GM04504 (cell line): Measurements from ENCODE around the gene GJD2.

Experiments used
- DNase-seq: peaks from one replicate; pipeline ENCODE4 v3.0.0-alpha.2; 2012; ENCODE audit warnings: low read depth

GJD2 gene

GRCh38 chr15:34754674-34755418 is at the start of gene GJD2:
Gene GJD2, minus strand, starts transcription at chr15:34754998. Its CDS starts 510 bp downstream, at chr15:34754488.
- DNase-seq = no peak

GRCh38 chr15:34804113-34804512 is 49.3 kb upstream of the GJD2 start:
- DNase-seq = no peak

GRCh38 chr15:34802803-34803750 is 48.3 kb upstream of the GJD2 start:
- DNase-seq = no peak

- no peak for DNase-seq
Measured at GRCh38 chr15:34802371-34802770, 47.6 kb upstream of the GJD2 start.

GRCh38 chr15:34799149-34800101 is 44.6 kb upstream of the GJD2 start:
- no peak for DNase-seq

GRCh38 chr15:34796847-34797435 is 42.1 kb upstream of the GJD2 start:
- DNase-seq = no peak

- DNase-seq = no peak
Measured at GRCh38 chr15:34795267-34796081, 40.7 kb upstream of the GJD2 start, which contains the start of gene ACTC1. Gene ACTC1, minus strand, starts transcription at chr15:34795549. Its CDS starts 741 bp downstream, at chr15:34794808.

GRCh38 chr15:34794590-34795206 is 39.9 kb upstream of the GJD2 start:
- no peak for DNase-seq

GRCh38 chr15:34793901-34794300 is 39.1 kb upstream of the GJD2 start:
- DNase-seq = no peak

- no peak for DNase-seq
Measured at GRCh38 chr15:34793071-34793470, 38.3 kb upstream of the GJD2 start.

GRCh38 chr15:34791701-34792100 is 36.9 kb upstream of the GJD2 start:
- no peak for DNase-seq

- DNase-seq = no peak
Measured at GRCh38 chr15:34790121-34790520, 35.3 kb upstream of the GJD2 start.

- no peak for DNase-seq
Measured at GRCh38 chr15:34789326-34789725, 34.5 kb upstream of the GJD2 start.

- DNase-seq = no peak
Measured at GRCh38 chr15:34786206-34786605, 31.4 kb upstream of the GJD2 start.

- DNase-seq = no peak
Measured at GRCh38 chr15:34783991-34784390, 29.2 kb upstream of the GJD2 start.

- no peak for DNase-seq
Measured at GRCh38 chr15:34783431-34783830, 28.6 kb upstream of the GJD2 start.

GRCh38 chr15:34782901-34783300 is 28.1 kb upstream of the GJD2 start:
- DNase-seq = no peak

GRCh38 chr15:34780725-34781124 is 25.9 kb upstream of the GJD2 start:
- DNase-seq = no peak

- DNase-seq = no peak
Measured at GRCh38 chr15:34776606-34777105, 21.9 kb upstream of the GJD2 start.

- DNase-seq = no peak
Measured at GRCh38 chr15:34773917-34774316, 19.1 kb upstream of the GJD2 start.
